ENCODE results near the gene AFMID.

GRCh38 chr17:78251773-78252103, 64.6 kb downstream of the AFMID start:
- TF ChIP-seq, protein P1, sequence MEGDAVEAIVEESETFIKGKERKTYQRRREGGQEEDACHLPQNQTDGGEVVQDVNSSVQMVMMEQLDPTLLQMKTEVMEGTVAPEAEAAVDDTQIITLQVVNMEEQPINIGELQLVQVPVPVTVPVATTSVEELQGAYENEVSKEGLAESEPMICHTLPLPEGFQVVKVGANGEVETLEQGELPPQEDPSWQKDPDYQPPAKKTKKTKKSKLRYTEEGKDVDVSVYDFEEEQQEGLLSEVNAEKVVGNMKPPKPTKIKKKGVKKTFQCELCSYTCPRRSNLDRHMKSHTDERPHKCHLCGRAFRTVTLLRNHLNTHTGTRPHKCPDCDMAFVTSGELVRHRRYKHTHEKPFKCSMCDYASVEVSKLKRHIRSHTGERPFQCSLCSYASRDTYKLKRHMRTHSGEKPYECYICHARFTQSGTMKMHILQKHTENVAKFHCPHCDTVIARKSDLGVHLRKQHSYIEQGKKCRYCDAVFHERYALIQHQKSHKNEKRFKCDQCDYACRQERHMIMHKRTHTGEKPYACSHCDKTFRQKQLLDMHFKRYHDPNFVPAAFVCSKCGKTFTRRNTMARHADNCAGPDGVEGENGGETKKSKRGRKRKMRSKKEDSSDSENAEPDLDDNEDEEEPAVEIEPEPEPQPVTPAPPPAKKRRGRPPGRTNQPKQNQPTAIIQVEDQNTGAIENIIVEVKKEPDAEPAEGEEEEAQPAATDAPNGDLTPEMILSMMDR (IDR thresholded peaks at IDR 0.05; ENCODE audit: control extremely low read depth in 1 of 3, insufficient read depth in 1 of 3, low read depth in 1 of 3, low read length in 3 of 3) = no peak
- TF ChIP-seq CHD7 (IDR thresholded peaks at IDR 0.05; ENCODE audit: insufficient replicate concordance, low read length) = no peak
- no peak for TF ChIP-seq RAD21 (IDR thresholded peaks at IDR 0.05 in 1 of 2, conservative IDR thresholded peaks at IDR 0.05 in 1 of 2; ENCODE audit: low read depth in 2 of 2, low read length in 2 of 2)
- no peak for TF ChIP-seq CEBPB (IDR thresholded peaks at IDR 0.05; ENCODE audit: low read depth, low read length)

Measured in H1 (cell line).